ENCODE data around the gene TNS3. TPM values are rescaled to one million over a fixed set of nuclear protein-coding genes. Genes with fewer than 3 reads are reported as not detected.

The TNS3 gene
- total RNA-seq, 1 donor from 2014 or later, result 41.2 TPM

GRCh38 chr7:47340517-47340916, 241.4 kb downstream of the TNS3 start:
- no peaks in the 10 kb centered on the region for H3K27me3 ChIP-seq (ENCODE audit: control insufficient read depth, insufficient read depth, low read length)
- TF ChIP-seq CTCF (IDR thresholded peaks at IDR 0.05; ENCODE audit: insufficient read depth, low read length, poor library complexity, severe bottlenecking), result no peak
- peaks cover 1% of the 10 kb centered on the region for H3K36me3 ChIP-seq (ENCODE audit: control insufficient read depth, insufficient read depth, low read length)
- DNase-seq (ENCODE audit: low read depth), result no peak
- H3K4me3 ChIP-seq (ENCODE audit: low read depth, low read length), result no peak overlapping the region

GRCh38 chr7:47338026-47338425, 243.9 kb downstream of the TNS3 start:
- no peak for TF ChIP-seq CTCF (IDR thresholded peaks at IDR 0.05; ENCODE audit: insufficient read depth, low read length, poor library complexity, severe bottlenecking)
- Histone ChIP-seq H3K36me3 (ENCODE audit: control insufficient read depth, insufficient read depth, low read length) (no peaks in the 10 kb centered on the region), H3K4me3 (ENCODE audit: low read depth, low read length) (no peak overlapping the region), H3K27me3 (ENCODE audit: control insufficient read depth, insufficient read depth, low read length) (no peaks in the 10 kb centered on the region)
- no peak for DNase-seq (ENCODE audit: low read depth)

- Histone ChIP-seq H3K4me3 (ENCODE audit: low read depth, low read length) (no peak overlapping the region), H3K36me3 (ENCODE audit: control insufficient read depth, insufficient read depth, low read length) (no peaks in the 10 kb centered on the region), H3K27me3 (ENCODE audit: control insufficient read depth, insufficient read depth, low read length) (no peaks in the 10 kb centered on the region)
- TF ChIP-seq CTCF (IDR thresholded peaks at IDR 0.05; ENCODE audit: insufficient read depth, low read length, poor library complexity, severe bottlenecking), result no peak
- DNase-seq (ENCODE audit: low read depth), result no peak
Measured at GRCh38 chr7:47337531-47337930, 244.4 kb downstream of the TNS3 start.

GRCh38 chr7:47336472-47337425, 245.2 kb downstream of the TNS3 start:
- no peaks in the 10 kb centered on the region for H3K36me3 ChIP-seq (ENCODE audit: control insufficient read depth, insufficient read depth, low read length)
- DNase-seq (ENCODE audit: low read depth), result no peak
- no peak for TF ChIP-seq CTCF (IDR thresholded peaks at IDR 0.05; ENCODE audit: insufficient read depth, low read length, poor library complexity, severe bottlenecking)
- no peak overlapping the region for H3K4me3 ChIP-seq (ENCODE audit: low read depth, low read length)
- H3K27me3 ChIP-seq (ENCODE audit: control insufficient read depth, insufficient read depth, low read length), result no peaks in the 10 kb centered on the region

- Histone ChIP-seq H3K36me3 (ENCODE audit: control insufficient read depth, insufficient read depth, low read length) (no peaks in the 10 kb centered on the region), H3K27me3 (ENCODE audit: control insufficient read depth, insufficient read depth, low read length) (no peaks in the 10 kb centered on the region), H3K4me3 (ENCODE audit: low read depth, low read length) (no peak overlapping the region)
- TF ChIP-seq CTCF (IDR thresholded peaks at IDR 0.05; ENCODE audit: insufficient read depth, low read length, poor library complexity, severe bottlenecking), result no peak
- DNase-seq (ENCODE audit: low read depth), result no peak
Measured at GRCh38 chr7:47335557-47336471, 246.1 kb downstream of the TNS3 start.
